Fibroblast of villous mesenchyme (primary cell): Measurements from ENCODE around the gene LACTBL1. TPM values are rescaled to one million over a fixed set of nuclear protein-coding genes. Genes with fewer than 3 reads are reported as not detected.

Source experiments
- DNase-seq: peaks from one replicate; pipeline ENCODE4 v3.0.0-alpha.2; 2010; ENCODE audit warnings: low read depth
- H3K4me3 ChIP-seq: 2 replicates; pipeline ENCODE4 v1.5.1; 2011; ENCODE audit warnings: low read depth, mild to moderate bottlenecking, low read length
- total RNA-seq: library from RNA; depleted of rRNA; stranded (reverse); fragments of >200 nt; gene quantifications from 2 replicates; pipeline ENCODE4 v1.2.3, GENCODE V29; 2012
- TF ChIP-seq, protein P1 (sequence below): IDR thresholded peaks from 2 replicates; pipeline ENCODE4 v1.5.1; 2012; ENCODE audit warnings: low read depth, mild to moderate bottlenecking, low read length; ENCODE audit not compliant: insufficient read depth

The LACTBL1 gene
- total RNA-seq, 1 donor = not detected

DNA sequence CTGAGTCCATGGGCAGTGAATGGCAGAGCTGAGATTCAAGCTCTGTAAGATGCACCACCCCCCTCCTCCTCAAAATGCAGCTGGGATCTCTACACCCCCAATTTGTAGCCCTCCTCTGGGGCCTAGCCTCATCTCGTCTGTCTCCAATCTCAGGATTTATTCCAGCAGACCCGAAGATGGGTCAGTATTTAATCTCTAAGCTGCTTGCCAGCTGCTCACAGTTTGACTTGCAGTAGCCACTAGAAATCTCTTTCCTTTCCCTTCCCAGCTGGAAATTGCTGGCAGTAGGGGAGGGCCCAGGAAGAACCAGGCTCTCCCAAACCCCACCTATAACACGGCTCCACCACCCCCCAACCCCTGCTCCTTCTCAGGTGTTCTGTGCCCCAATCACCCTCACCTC lies 1.5 kb downstream of the LACTBL1 start:
- no peak for DNase-seq
- TF ChIP-seq, protein P1, sequence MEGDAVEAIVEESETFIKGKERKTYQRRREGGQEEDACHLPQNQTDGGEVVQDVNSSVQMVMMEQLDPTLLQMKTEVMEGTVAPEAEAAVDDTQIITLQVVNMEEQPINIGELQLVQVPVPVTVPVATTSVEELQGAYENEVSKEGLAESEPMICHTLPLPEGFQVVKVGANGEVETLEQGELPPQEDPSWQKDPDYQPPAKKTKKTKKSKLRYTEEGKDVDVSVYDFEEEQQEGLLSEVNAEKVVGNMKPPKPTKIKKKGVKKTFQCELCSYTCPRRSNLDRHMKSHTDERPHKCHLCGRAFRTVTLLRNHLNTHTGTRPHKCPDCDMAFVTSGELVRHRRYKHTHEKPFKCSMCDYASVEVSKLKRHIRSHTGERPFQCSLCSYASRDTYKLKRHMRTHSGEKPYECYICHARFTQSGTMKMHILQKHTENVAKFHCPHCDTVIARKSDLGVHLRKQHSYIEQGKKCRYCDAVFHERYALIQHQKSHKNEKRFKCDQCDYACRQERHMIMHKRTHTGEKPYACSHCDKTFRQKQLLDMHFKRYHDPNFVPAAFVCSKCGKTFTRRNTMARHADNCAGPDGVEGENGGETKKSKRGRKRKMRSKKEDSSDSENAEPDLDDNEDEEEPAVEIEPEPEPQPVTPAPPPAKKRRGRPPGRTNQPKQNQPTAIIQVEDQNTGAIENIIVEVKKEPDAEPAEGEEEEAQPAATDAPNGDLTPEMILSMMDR = no peak
- H3K4me3 ChIP-seq = no peak overlapping the region

- H3K4me3 ChIP-seq = no peak overlapping the region
- DNase-seq = no peak
- TF ChIP-seq, protein P1 = no peak
These were observed 2.6 kb downstream of the LACTBL1 start for GRCh38 chr1:22970096-22970495.

- H3K4me3 ChIP-seq = no peak overlapping the region
- TF ChIP-seq, protein P1 = no peak
- DNase-seq = peak; percentile 86
These were observed 3.4 kb downstream of the LACTBL1 start for GRCh38 chr1:22969304-22969709.

- H3K4me3 ChIP-seq = no peak overlapping the region
- no peak for DNase-seq
- TF ChIP-seq, protein P1 = no peak
These were observed 4.8 kb downstream of the LACTBL1 start for GRCh38 chr1:22967833-22968232.

DNA sequence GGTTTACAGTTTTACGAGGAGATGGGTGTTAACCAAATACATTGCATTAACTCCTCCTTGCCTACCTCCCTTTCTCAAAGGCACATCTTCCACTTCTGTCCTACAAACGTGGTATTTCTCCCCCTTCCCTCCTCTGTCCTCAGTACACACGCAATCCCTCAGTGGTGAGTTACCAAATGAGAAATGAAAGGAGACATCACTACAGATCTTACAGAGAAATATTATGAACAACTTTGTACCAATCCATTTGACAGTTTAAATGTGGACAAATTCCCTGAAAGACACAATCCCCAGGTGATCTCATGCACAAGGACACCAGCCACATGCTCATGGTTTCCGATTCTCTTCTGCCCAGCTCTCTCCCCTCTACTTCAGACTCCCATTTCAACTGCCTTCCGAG lies 6.4 kb downstream of the LACTBL1 start:
- TF ChIP-seq, protein P1 = no peak
- no peak overlapping the region for H3K4me3 ChIP-seq
- DNase-seq = no peak

GRCh38 chr1:22963044-22963677 lies 9.5 kb downstream of the LACTBL1 start:
- TF ChIP-seq, protein P1 = no peak
- H3K4me3 ChIP-seq = no peak overlapping the region
- DNase-seq = no peak

DNA sequence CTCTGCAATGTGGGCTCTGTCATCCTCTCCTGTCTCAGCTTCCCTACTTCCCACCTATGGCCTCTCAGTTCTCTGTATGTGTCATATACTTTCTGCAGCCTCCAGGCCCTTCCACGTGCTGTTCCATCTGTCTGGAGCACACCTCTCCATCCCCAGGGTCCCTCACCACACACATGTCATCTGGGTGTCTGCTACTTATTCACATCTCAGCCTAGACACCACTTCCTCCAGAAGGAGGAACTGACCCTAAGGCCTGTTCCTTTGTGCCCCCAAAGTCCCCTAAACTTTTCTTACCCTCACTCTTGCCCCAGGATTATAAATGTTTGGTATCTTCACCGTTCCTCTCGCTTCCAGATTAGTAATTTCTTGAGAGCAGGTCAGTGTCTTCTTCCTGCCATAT lies 10.1 kb downstream of the LACTBL1 start:
- DNase-seq = no peak
- H3K4me3 ChIP-seq = no peak overlapping the region
- TF ChIP-seq, protein P1 = no peak
